GM23338 (cell line): ENCODE measurements around the gene RANGRF. TPM values are rescaled to one million over a fixed set of nuclear protein-coding genes. Genes with fewer than 3 reads are reported as not detected.

Experiments
- ATAC-seq: fragments of 200-7000 bp; cut with Tn5 transposase; 3 replicates; pipeline ENCODE4 v1.9.1; 2020
- DNase-seq: peaks from one replicate; pipeline ENCODE4 v3.0.0-alpha.2; 2015; ENCODE audit warnings: low spot score
- H2AFZ ChIP-seq: fragments of 200-600 bp; sonication (generic); 2 replicates; pipeline ENCODE4 v1.8.0; 2016; ENCODE audit warnings: antibody characterized with exemption, mild to moderate bottlenecking, moderate library complexity
- H3F3A ChIP-seq: fragments of 200-600 bp; sonication (generic); replicated peaks from 2 replicates; pipeline ENCODE4 v1.8.0; 2017; ENCODE audit warnings: antibody characterized with exemption, mixed run types, low read depth
- H3K27ac ChIP-seq: fragments of 200-600 bp; sonication (generic); 2 replicates; pipeline ENCODE4 v1.6.1; 2016; ENCODE audit warnings: low read depth
- H3K27me3 ChIP-seq: fragments of 200-600 bp; sonication (generic); 2 replicates; pipeline ENCODE4 v1.8.0; 2016; ENCODE audit warnings: mild to moderate bottlenecking, mixed run types, moderate library complexity; ENCODE audit not compliant: insufficient read depth
- H3K36me3 ChIP-seq: fragments of 200-600 bp; sonication (generic); 2 replicates; pipeline ENCODE4 v1.8.0; 2016; ENCODE audit warnings: mild to moderate bottlenecking; ENCODE audit not compliant: insufficient read depth
- H3K4me1 ChIP-seq: fragments of 200-600 bp; sonication (generic); 2 replicates; pipeline ENCODE4 v1.8.0; 2016; ENCODE audit warnings: mild to moderate bottlenecking, moderate library complexity; ENCODE audit not compliant: insufficient read depth
- H3K4me2 ChIP-seq: fragments of 200-600 bp; sonication (generic); 2 replicates; pipeline ENCODE4 v1.7.1; 2017; ENCODE audit warnings: mixed run types
- H3K4me3 ChIP-seq: fragments of 200-600 bp; sonication (generic); 2 replicates; pipeline ENCODE4 v1.6.1; 2016; ENCODE audit warnings: mixed run types
- H3K79me2 ChIP-seq: fragments of 200-600 bp; sonication (generic); replicated peaks from 2 replicates; pipeline ENCODE4 v1.8.0; 2017; ENCODE audit warnings: mild to moderate bottlenecking; ENCODE audit not compliant: insufficient read depth
- H3K9me2 ChIP-seq: fragments of 200-600 bp; sonication (generic); 2 replicates; pipeline ENCODE4 v1.8.0; 2017; ENCODE audit not compliant: insufficient read depth
- H4K20me1 ChIP-seq: fragments of 200-600 bp; sonication (generic); replicated peaks from 2 replicates; pipeline ENCODE4 v1.8.0; 2017; ENCODE audit warnings: mild to moderate bottlenecking; ENCODE audit not compliant: insufficient read depth
- H3K27ac Mint-ChIP-seq: 2 replicates; pipeline ENCODE4 v1.8.0; 2020; ENCODE audit warnings: inconsistent platforms, mild to moderate bottlenecking, moderate library complexity, mixed read lengths
- H3K27me3 Mint-ChIP-seq: 3 replicates; pipeline ENCODE4 v1.8.0; 2022; ENCODE audit warnings: low read depth, mild to moderate bottlenecking, moderate library complexity, mixed read lengths, inconsistent platforms; ENCODE audit not compliant: insufficient read depth, poor library complexity
- H3K36me3 Mint-ChIP-seq: 3 replicates; pipeline ENCODE4 v1.8.0; 2021; ENCODE audit warnings: low read depth, mild to moderate bottlenecking, inconsistent platforms, moderate library complexity, mixed read lengths
- H3K4me1 Mint-ChIP-seq: 3 replicates; pipeline ENCODE4 v1.8.0; 2020; ENCODE audit warnings: mild to moderate bottlenecking, inconsistent platforms, mixed read lengths
- H3K4me3 Mint-ChIP-seq: 3 replicates; pipeline ENCODE4 v1.8.0; 2021; ENCODE audit warnings: moderate library complexity, mild to moderate bottlenecking, inconsistent platforms, mixed read lengths
- H3K9me3 Mint-ChIP-seq: 3 replicates; pipeline ENCODE4 v1.8.0; 2020; ENCODE audit warnings: moderate library complexity, mild to moderate bottlenecking, inconsistent platforms, mixed read lengths
- CREB1 ChIP-seq: fragments of 250-450 bp; sonication (Bioruptor Pico); IDR thresholded peaks from 2 replicates; pipeline ENCODE4 v1.5.0; 2020; ENCODE audit warnings: low read depth, mild to moderate bottlenecking, moderate library complexity
- JUNB ChIP-seq: IDR thresholded peaks from one replicate; pipeline ENCODE4 v1.6.1; 2016; ENCODE audit warnings: antibody characterized with exemption; ENCODE audit not compliant: unreplicated experiment
- NANOG ChIP-seq: IDR thresholded peaks from 2 replicates; pipeline ENCODE4 v1.6.1; 2016; ENCODE audit warnings: antibody characterized with exemption, borderline replicate concordance
- ZNF114 ChIP-seq: fragments of 250-450 bp; sonication (Bioruptor Pico); IDR thresholded peaks from 2 replicates; pipeline ENCODE4 v1.5.0; 2020; ENCODE audit warnings: mild to moderate bottlenecking, moderate library complexity
- ZNF331 ChIP-seq: fragments of 250-450 bp; sonication (Bioruptor Pico); IDR thresholded peaks from 2 replicates; pipeline ENCODE4 v1.5.0; 2020; ENCODE audit warnings: low read depth, mild to moderate bottlenecking, moderate library complexity
- polyA plus RNA-seq: library from polyadenylated mRNA; unstranded; fragments of >200 nt; fragmentation: Nextera tagmentation; extraction: Ambion mirVana; gene quantifications from 2 replicates; pipeline ENCODE4 v1.2.1, GENCODE V29; 2016
- total RNA-seq: library from RNA; depleted of rRNA; stranded (reverse); fragments of >200 nt; shearing (Covaris generic); gene quantifications from 2 replicates; pipeline ENCODE4 v1.2.3, GENCODE V29; 2014
- TF ChIP-seq, protein P1 (sequence below), 2 experiments: fragments of 200-600 bp in 1 of 2; sonication (generic) in 1 of 2; conservative IDR thresholded peaks; 2 replicates each; pipeline versions ENCODE4 v1.5.1 to v1.6.1; 2016 to 2017; ENCODE audit warnings: antibody characterized with exemption in 2 of 2, low read depth in 2 of 2, mild to moderate bottlenecking in 2 of 2, moderate library complexity in 1 of 2
- TF ChIP-seq, protein P2 (sequence below): IDR thresholded peaks from one replicate; pipeline ENCODE4 v1.6.1; 2018; ENCODE audit warnings: antibody characterized with exemption; ENCODE audit not compliant: unreplicated experiment
- TF ChIP-seq, protein P3 (sequence below): fragments of 250-450 bp; sonication (Bioruptor Pico); IDR thresholded peaks from 2 replicates; pipeline ENCODE4 v1.5.0; 2020; ENCODE audit warnings: mild to moderate bottlenecking, moderate library complexity

The RANGRF gene
- total and polyA plus RNA-seq, 2 experiments from 2014 or later = 11.2 to 52.4 TPM

DNA sequence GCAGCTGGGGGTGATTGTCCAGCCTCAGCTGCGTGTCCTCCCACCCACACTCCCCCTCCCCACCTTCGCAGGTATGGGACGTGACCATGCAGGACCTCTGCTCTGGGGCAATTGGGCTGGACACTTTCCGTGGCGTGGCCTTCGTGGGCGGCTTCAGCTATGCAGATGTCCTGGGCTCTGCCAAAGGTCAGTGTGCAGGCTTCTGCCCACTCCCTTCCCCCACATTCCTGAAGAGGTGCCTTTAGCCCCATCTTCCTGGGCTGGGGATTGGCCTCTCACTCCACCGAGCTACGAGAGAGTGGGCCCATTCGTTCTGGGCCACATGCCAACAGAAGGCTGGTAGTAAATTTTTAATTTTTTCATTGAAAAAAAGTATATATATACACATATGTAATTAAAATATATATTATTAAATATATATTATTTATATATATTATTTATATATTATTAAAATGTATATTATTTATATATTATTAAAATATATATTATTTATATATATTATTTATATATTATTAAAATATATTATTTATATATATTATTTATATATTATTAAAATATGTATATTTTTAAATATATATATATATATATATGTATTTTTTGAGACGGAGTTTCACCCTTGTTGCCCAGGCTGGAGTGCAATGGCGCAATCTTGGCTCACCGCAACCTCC lies 20.9 kb upstream of the RANGRF start:
- Histone ChIP-seq H4K20me1 (peaks cover 14% of the 10 kb centered on the region), H3F3A (0 out of 2 replicates have a peak, but pooled peaks cover 5% of the 10 kb centered on the region), H3K36me3 (peaks cover 45% of the 10 kb centered on the region), H3K79me2 (no peaks in the 10 kb centered on the region), H3K9me2 (no peaks in the 10 kb centered on the region), H3K27me3 (no peaks in the 10 kb centered on the region), H2AFZ (no peak overlapping the region), H3K27ac (no peak overlapping the region), H3K4me1 (no peaks in the 10 kb centered on the region), H3K4me3 (no peak overlapping the region), H3K4me2 (no peak overlapping the region)
- Mint-ChIP-seq H3K4me3 (no peak overlapping the region), H3K4me1 (no peaks in the 10 kb centered on the region), H3K36me3 (peaks cover 89% of the 10 kb centered on the region), H3K9me3 (no peaks in the 10 kb centered on the region; the same call in 2 of the 3 replicates), H3K27me3 (peaks cover 4% of the 10 kb centered on the region), H3K27ac (no peak overlapping the region)
- DNase-seq (no peak), ATAC-seq (no peak)
- TF ChIP-seq CREB1 = no peak
- TF ChIP-seq, protein P1, sequence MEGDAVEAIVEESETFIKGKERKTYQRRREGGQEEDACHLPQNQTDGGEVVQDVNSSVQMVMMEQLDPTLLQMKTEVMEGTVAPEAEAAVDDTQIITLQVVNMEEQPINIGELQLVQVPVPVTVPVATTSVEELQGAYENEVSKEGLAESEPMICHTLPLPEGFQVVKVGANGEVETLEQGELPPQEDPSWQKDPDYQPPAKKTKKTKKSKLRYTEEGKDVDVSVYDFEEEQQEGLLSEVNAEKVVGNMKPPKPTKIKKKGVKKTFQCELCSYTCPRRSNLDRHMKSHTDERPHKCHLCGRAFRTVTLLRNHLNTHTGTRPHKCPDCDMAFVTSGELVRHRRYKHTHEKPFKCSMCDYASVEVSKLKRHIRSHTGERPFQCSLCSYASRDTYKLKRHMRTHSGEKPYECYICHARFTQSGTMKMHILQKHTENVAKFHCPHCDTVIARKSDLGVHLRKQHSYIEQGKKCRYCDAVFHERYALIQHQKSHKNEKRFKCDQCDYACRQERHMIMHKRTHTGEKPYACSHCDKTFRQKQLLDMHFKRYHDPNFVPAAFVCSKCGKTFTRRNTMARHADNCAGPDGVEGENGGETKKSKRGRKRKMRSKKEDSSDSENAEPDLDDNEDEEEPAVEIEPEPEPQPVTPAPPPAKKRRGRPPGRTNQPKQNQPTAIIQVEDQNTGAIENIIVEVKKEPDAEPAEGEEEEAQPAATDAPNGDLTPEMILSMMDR (conservative IDR thresholded peaks at IDR 0.05; ENCODE audit: low read depth in 2 of 2) = no peak
- TF ChIP-seq NANOG = no peak
- TF ChIP-seq ZNF114 (CRISPR knock-in tag) = no peak
- no peak for TF ChIP-seq JUNB

DNA sequence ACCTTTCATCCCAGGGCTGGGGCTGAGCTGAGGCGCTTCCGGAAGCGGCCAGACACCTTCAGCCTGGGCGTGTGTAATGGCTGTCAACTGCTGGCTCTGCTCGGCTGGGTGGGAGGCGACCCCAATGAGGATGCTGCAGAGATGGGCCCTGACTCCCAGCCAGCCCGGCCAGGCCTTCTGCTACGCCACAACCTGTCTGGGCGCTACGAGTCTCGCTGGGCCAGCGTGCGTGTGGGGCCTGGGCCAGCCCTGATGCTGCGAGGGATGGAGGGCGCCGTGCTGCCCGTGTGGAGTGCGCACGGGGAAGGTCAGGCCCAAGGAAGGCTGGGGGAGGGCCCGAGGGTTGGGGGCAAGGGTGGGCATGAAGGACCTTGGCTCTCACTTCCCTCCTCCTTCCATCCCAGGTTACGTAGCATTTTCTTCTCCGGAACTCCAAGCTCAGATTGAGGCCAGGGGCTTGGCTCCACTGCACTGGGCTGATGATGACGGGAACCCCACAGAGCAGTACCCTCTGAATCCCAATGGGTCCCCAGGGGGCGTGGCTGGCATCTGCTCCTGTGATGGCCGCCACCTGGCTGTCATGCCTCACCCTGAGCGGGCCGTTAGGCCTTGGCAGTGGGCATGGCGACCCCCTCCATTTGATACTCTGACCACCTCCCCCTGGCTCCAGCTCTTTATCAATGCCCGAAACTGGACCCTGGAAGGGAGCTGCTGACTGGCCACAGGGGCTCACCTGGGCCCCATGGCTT lies 19.7 kb upstream of the RANGRF start:
- H3K36me3 Mint-ChIP-seq = peaks cover 78% of the 10 kb centered on the region
- H3K9me3 Mint-ChIP-seq = no peaks in the 10 kb centered on the region; the same call in 2 of the 3 replicates
- H3K27ac ChIP-seq = no peak overlapping the region
- H4K20me1 ChIP-seq = peaks cover 5% of the 10 kb centered on the region
- H3K4me1 Mint-ChIP-seq = no peaks in the 10 kb centered on the region
- H3K4me1 ChIP-seq = no peaks in the 10 kb centered on the region
- peaks cover 37% of the 10 kb centered on the region for H3K36me3 ChIP-seq
- no peak overlapping the region for H3K4me3 Mint-ChIP-seq
- H3K79me2 ChIP-seq = no peaks in the 10 kb centered on the region
- H3K27me3 ChIP-seq = no peaks in the 10 kb centered on the region
- no peak overlapping the region for H3K4me2 ChIP-seq
- DNase-seq = no peak
- H3K27me3 Mint-ChIP-seq = peaks cover 4% of the 10 kb centered on the region
- H3F3A ChIP-seq = 0 out of 2 replicates have a peak, but pooled peaks cover 3% of the 10 kb centered on the region
- ATAC-seq = peak; percentile 39
- no peak overlapping the region for H3K27ac Mint-ChIP-seq
- no peaks in the 10 kb centered on the region for H3K9me2 ChIP-seq
- no peak overlapping the region for H2AFZ ChIP-seq
- H3K4me3 ChIP-seq = no peak overlapping the region
- TF ChIP-seq ZNF331 (CRISPR knock-in tag) = no peak
- TF ChIP-seq, protein P2, sequence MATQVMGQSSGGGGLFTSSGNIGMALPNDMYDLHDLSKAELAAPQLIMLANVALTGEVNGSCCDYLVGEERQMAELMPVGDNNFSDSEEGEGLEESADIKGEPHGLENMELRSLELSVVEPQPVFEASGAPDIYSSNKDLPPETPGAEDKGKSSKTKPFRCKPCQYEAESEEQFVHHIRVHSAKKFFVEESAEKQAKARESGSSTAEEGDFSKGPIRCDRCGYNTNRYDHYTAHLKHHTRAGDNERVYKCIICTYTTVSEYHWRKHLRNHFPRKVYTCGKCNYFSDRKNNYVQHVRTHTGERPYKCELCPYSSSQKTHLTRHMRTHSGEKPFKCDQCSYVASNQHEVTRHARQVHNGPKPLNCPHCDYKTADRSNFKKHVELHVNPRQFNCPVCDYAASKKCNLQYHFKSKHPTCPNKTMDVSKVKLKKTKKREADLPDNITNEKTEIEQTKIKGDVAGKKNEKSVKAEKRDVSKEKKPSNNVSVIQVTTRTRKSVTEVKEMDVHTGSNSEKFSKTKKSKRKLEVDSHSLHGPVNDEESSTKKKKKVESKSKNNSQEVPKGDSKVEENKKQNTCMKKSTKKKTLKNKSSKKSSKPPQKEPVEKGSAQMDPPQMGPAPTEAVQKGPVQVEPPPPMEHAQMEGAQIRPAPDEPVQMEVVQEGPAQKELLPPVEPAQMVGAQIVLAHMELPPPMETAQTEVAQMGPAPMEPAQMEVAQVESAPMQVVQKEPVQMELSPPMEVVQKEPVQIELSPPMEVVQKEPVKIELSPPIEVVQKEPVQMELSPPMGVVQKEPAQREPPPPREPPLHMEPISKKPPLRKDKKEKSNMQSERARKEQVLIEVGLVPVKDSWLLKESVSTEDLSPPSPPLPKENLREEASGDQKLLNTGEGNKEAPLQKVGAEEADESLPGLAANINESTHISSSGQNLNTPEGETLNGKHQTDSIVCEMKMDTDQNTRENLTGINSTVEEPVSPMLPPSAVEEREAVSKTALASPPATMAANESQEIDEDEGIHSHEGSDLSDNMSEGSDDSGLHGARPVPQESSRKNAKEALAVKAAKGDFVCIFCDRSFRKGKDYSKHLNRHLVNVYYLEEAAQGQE = no peak
- TF ChIP-seq CREB1 = no peak
- TF ChIP-seq, protein P3, sequence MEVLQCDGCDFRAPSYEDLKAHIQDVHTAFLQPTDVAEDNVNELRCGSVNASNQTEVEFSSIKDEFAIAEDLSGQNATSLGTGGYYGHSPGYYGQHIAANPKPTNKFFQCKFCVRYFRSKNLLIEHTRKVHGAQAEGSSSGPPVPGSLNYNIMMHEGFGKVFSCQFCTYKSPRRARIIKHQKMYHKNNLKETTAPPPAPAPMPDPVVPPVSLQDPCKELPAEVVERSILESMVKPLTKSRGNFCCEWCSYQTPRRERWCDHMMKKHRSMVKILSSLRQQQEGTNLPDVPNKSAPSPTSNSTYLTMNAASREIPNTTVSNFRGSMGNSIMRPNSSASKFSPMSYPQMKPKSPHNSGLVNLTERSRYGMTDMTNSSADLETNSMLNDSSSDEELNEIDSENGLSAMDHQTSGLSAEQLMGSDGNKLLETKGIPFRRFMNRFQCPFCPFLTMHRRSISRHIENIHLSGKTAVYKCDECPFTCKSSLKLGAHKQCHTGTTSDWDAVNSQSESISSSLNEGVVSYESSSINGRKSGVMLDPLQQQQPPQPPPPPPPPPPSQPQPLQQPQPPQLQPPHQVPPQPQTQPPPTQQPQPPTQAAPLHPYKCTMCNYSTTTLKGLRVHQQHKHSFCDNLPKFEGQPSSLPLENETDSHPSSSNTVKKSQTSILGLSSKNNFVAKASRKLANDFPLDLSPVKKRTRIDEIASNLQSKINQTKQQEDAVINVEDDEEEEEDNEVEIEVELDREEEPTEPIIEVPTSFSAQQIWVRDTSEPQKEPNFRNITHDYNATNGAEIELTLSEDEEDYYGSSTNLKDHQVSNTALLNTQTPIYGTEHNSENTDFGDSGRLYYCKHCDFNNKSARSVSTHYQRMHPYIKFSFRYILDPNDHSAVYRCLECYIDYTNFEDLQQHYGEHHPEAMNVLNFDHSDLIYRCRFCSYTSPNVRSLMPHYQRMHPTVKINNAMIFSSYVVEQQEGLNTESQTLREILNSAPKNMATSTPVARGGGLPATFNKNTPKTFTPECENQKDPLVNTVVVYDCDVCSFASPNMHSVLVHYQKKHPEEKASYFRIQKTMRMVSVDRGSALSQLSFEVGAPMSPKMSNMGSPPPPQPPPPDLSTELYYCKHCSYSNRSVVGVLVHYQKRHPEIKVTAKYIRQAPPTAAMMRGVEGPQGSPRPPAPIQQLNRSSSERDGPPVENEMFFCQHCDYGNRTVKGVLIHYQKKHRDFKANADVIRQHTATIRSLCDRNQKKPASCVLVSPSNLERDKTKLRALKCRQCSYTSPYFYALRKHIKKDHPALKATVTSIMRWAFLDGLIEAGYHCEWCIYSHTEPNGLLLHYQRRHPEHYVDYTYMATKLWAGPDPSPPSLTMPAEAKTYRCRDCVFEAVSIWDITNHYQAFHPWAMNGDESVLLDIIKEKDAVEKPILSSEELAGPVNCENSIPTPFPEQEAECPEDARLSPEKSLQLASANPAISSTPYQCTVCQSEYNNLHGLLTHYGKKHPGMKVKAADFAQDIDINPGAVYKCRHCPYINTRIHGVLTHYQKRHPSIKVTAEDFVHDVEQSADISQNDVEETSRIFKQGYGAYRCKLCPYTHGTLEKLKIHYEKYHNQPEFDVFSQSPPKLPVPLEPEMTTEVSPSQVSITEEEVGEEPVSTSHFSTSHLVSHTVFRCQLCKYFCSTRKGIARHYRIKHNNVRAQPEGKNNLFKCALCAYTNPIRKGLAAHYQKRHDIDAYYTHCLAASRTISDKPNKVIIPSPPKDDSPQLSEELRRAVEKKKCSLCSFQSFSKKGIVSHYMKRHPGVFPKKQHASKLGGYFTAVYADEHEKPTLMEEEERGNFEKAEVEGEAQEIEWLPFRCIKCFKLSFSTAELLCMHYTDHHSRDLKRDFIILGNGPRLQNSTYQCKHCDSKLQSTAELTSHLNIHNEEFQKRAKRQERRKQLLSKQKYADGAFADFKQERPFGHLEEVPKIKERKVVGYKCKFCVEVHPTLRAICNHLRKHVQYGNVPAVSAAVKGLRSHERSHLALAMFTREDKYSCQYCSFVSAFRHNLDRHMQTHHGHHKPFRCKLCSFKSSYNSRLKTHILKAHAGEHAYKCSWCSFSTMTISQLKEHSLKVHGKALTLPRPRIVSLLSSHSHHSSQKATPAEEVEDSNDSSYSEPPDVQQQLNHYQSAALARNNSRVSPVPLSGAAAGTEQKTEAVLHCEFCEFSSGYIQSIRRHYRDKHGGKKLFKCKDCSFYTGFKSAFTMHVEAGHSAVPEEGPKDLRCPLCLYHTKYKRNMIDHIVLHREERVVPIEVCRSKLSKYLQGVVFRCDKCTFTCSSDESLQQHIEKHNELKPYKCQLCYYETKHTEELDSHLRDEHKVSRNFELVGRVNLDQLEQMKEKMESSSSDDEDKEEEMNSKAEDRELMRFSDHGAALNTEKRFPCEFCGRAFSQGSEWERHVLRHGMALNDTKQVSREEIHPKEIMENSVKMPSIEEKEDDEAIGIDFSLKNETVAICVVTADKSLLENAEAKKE (CRISPR knock-in tag) = no peak
- no peak for TF ChIP-seq JUNB
